IPS-18a (cell line): ENCODE data around the gene XRCC4.

Experiments
- H3K27ac ChIP-seq: one replicate; pipeline ENCODE4 v1.5.1; 2013; ENCODE audit warnings: low read length
- H3K27me3 ChIP-seq: one replicate; pipeline ENCODE4 v1.6.1; 2013; ENCODE audit warnings: mild to moderate bottlenecking, low read length; ENCODE audit not compliant: control insufficient read depth, insufficient read depth
- H3K36me3 ChIP-seq: one replicate; pipeline ENCODE4 v1.6.1; 2013; ENCODE audit warnings: low read depth, low read length; ENCODE audit not compliant: control insufficient read depth
- H3K4me1 ChIP-seq: one replicate; pipeline ENCODE4 v1.6.1; 2013; ENCODE audit warnings: low read depth, low read length; ENCODE audit not compliant: control insufficient read depth
- H3K4me3 ChIP-seq: one replicate; pipeline ENCODE4 v1.5.1; 2013; ENCODE audit warnings: low read length
- H3K9ac ChIP-seq: one replicate; pipeline ENCODE4 v1.6.1; 2013; ENCODE audit warnings: mild to moderate bottlenecking, low read length, moderate library complexity
- H3K9me3 ChIP-seq: one replicate; pipeline ENCODE4 v1.6.1; 2013; ENCODE audit warnings: low read depth, low read length; ENCODE audit not compliant: control insufficient read depth

The XRCC4 gene

GRCh38 chr5:83357621-83358231 is 280.4 kb downstream of the XRCC4 start:
- Histone ChIP-seq H3K27me3 (no peaks in the 10 kb centered on the region), H3K4me1 (peaks cover 38% of the 10 kb centered on the region), H3K4me3 (no peak overlapping the region), H3K36me3 (no peaks in the 10 kb centered on the region), H3K27ac (no peak overlapping the region), H3K9ac (no peak overlapping the region), H3K9me3 (peaks cover 8% of the 10 kb centered on the region)

DNA sequence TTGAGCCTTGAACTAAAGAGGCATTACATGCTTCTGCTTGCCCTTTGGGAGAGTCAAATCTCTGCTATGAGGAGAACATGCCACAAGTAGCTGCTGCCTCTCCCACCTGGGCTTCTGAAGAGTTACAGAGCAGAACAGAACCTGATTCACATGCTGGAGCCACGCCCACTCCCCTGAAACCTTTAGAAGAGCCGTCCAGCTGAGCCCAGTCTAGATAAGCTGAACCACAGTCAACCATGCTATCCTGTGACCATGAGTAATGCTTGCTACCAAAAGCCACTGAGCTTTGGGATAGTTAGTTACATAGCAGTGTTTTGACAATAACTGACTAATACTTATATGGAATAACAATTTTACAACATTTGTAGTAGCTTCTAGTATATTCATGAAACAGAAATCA is 283.2 kb downstream of the XRCC4 start:
- Histone ChIP-seq H3K36me3 (no peaks in the 10 kb centered on the region), H3K4me1 (peaks cover 14% of the 10 kb centered on the region), H3K27me3 (no peaks in the 10 kb centered on the region), H3K27ac (no peak overlapping the region), H3K9ac (no peak overlapping the region), H3K9me3 (peaks cover 8% of the 10 kb centered on the region), H3K4me3 (no peak overlapping the region)

DNA sequence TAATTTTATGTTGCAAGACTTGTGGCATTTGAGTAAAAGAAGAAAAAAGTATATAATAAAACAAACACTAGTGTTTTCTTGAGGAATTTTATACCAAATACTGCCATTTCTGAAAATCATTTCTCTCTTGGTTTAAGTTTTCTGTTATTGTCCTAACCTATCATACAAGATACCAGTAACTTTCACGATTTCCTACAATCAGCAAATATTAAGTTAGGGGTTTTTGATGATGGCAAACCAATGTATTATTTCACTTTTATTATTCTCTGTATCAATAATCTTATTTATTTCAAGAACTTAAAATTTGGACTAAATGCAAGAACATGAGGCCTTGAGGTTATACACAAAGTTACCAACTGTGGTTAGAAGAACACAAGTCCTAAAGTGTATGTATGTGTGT is 285.2 kb downstream of the XRCC4 start:
- peaks cover 8% of the 10 kb centered on the region for H3K9me3 ChIP-seq
- H3K27ac ChIP-seq, result no peak overlapping the region
- no peak overlapping the region for H3K4me3 ChIP-seq
- H3K36me3 ChIP-seq, result no peaks in the 10 kb centered on the region
- H3K27me3 ChIP-seq, result no peaks in the 10 kb centered on the region
- H3K4me1 ChIP-seq, result peaks cover 3% of the 10 kb centered on the region
- H3K9ac ChIP-seq, result no peak overlapping the region

DNA sequence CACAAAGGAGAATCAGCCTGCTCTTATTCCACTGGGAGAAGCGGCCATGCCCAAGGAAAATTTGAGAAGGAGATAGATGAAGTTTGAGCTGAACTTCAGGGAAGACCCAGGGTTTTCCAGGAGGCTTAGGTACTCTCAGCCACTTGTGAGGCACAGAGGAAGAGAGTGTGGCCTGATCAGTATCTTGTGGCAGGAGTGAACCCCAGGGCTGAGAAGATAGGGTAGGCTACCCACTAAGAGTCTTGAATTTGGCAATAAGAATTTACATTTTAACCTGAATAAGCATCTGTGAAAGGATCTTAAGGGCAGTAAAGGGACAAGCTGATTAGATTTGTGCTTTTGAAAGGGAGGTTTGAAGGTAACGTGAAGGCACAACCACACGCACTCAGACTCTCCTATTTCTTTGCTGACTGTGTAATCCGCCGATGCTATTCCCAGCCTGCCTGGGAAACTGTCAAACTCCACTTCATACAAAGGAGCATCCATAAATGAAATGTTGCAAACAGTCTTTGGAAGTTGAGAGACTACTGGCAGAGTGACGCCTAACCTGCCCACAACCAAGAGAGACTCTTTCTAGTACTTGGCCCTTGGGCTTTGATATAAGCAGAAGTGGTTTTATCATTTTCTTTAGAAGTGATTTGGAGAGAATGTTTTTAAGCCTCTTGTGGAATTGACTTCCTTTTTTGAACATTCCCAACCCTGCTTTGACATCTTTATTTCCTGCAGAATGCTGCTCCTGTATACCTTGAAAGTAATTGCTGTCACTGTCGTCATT is 286.0 kb downstream of the XRCC4 start:
- H3K4me1 ChIP-seq, result peaks cover 3% of the 10 kb centered on the region
- H3K36me3 ChIP-seq, result no peaks in the 10 kb centered on the region
- no peak overlapping the region for H3K4me3 ChIP-seq
- no peaks in the 10 kb centered on the region for H3K27me3 ChIP-seq
- no peak overlapping the region for H3K9ac ChIP-seq
- H3K9me3 ChIP-seq, result peaks cover 8% of the 10 kb centered on the region
- H3K27ac ChIP-seq, result no peak overlapping the region

GRCh38 chr5:83363886-83364275 is 286.5 kb downstream of the XRCC4 start:
- Histone ChIP-seq H3K27me3 (no peaks in the 10 kb centered on the region), H3K36me3 (no peaks in the 10 kb centered on the region), H3K27ac (no peak overlapping the region), H3K4me1 (peaks cover 3% of the 10 kb centered on the region), H3K9ac (no peak overlapping the region), H3K9me3 (peaks cover 8% of the 10 kb centered on the region), H3K4me3 (no peak overlapping the region)

- Histone ChIP-seq H3K27ac (no peak overlapping the region), H3K27me3 (no peaks in the 10 kb centered on the region), H3K4me3 (no peak overlapping the region), H3K9me3 (peaks cover 8% of the 10 kb centered on the region), H3K36me3 (no peaks in the 10 kb centered on the region), H3K9ac (no peak overlapping the region), H3K4me1 (peaks cover 3% of the 10 kb centered on the region)
Measured at GRCh38 chr5:83364312-83365299, 287.3 kb downstream of the XRCC4 start.

DNA sequence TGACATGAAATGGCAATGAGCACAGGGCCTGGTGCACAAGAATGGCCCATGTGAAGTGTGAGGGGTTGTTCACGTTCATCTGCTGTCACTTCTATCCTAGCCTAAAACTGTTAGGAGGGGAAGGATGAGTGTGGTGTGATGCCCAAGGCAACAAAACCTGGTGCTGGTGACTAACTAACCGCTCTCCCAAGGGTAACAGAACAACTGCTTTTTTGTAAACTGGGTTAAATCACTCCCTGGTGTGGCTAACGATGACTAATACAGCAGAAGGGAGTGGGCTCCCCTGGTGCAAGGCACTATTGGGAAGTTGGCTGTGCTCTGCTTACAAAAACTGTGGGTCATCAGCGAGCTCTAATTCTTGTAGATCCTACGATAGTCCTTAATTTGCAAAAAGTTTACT is 291.0 kb downstream of the XRCC4 start:
- no peak overlapping the region for H3K27ac ChIP-seq

DNA sequence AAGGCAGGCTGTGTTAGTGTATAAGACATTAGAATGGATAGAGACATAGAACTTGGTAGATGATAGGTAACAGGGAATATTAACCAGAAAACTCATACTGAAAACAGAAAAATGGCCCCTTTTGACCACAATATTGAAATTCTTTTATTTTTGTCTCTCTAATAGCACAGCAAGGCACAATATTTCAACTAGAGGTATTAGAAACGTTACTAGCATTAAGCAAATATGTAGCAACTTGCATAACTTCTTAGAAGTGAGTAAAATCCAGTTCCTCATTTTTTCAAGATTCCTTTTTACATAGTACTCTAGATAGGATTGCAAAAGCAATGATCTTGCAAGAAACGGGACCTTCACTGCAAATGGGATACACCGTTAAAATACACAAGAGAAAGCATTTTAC is 291.5 kb downstream of the XRCC4 start:
- Histone ChIP-seq H3K9me3 (no peaks in the 10 kb centered on the region), H3K4me3 (no peak overlapping the region), H3K9ac (no peak overlapping the region), H3K27me3 (no peaks in the 10 kb centered on the region), H3K4me1 (peaks cover 6% of the 10 kb centered on the region), H3K36me3 (no peaks in the 10 kb centered on the region), H3K27ac (no peak overlapping the region)

More for the DNA sequence above, 291.0 kb downstream of the XRCC4 start:
- Histone ChIP-seq H3K9me3 (no peaks in the 10 kb centered on the region), H3K9ac (no peak overlapping the region), H3K36me3 (no peaks in the 10 kb centered on the region), H3K27me3 (no peaks in the 10 kb centered on the region), H3K4me1 (peaks cover 7% of the 10 kb centered on the region), H3K4me3 (no peak overlapping the region)

GRCh38 chr5:83370957-83371356 is 293.6 kb downstream of the XRCC4 start:
- Histone ChIP-seq H3K27me3 (no peaks in the 10 kb centered on the region), H3K9me3 (no peaks in the 10 kb centered on the region), H3K4me3 (no peak overlapping the region), H3K27ac (no peak overlapping the region), H3K4me1 (peaks cover 4% of the 10 kb centered on the region), H3K36me3 (no peaks in the 10 kb centered on the region), H3K9ac (no peak overlapping the region)

- H3K27me3 ChIP-seq, result no peaks in the 10 kb centered on the region
- H3K27ac ChIP-seq, result no peak overlapping the region
- H3K9me3 ChIP-seq, result no peaks in the 10 kb centered on the region
- H3K36me3 ChIP-seq, result no peaks in the 10 kb centered on the region
- no peak overlapping the region for H3K9ac ChIP-seq
- peaks cover 4% of the 10 kb centered on the region for H3K4me1 ChIP-seq
- no peak overlapping the region for H3K4me3 ChIP-seq
Measured at GRCh38 chr5:83371726-83372125, 294.4 kb downstream of the XRCC4 start.

- Histone ChIP-seq H3K4me1 (peaks cover 16% of the 10 kb centered on the region), H3K27ac (no peak overlapping the region), H3K9ac (no peak overlapping the region), H3K27me3 (no peaks in the 10 kb centered on the region), H3K9me3 (no peaks in the 10 kb centered on the region), H3K36me3 (no peaks in the 10 kb centered on the region), H3K4me3 (no peak overlapping the region)
Measured at GRCh38 chr5:83374547-83374946, 297.2 kb downstream of the XRCC4 start.
